ENCODE measurements around the gene ZC3H11A. TPM values are rescaled to one million over a fixed set of nuclear protein-coding genes. Genes with fewer than 3 reads are reported as not detected.

ZC3H11A gene
- total and polyA plus RNA-seq, 2 of the 13 experiments (the other 11 are each of a cell fraction or from before 2014, with no cell fraction given), result 56.9 to 59.7 TPM

DNA sequence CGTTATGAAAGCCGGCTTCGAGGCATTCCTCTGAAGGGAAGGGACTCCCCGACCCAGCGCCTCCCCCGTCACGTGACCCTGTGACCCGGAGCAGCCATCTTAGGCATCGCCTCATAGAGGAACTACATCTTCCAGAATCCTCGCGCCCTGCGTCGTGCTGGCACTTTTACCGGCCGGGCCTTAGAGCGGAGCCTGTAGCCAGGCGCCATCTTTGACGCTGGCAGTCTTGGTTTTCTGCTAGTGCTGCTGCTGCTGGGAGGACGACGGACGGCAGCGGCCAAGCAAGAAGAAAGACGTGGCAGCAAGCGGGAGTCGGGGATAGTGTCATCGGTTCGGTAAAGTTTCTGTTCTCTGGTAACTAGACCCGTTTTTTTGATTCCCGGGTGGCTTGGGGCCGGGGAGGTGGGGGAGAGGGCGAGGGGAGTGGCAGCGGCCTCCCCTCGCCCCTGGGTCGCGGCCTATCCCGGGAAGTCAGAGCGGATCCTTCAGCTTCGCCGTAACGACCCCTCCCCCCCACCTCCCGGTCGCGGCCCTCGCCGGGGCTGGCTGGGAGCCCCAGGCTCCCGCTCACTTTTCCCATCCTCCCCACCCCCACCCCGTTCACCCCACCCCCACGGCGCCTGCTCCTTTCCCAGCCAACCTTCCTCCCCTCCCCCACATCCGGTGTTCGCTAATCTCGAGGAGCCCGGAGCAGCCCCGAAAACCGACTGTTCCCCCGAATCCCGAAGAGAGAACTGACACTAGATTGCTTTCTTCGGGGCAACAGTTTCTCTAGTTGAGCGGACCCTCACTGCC, at the start of gene ZC3H11A, which contains the start of gene ZBED6 (continued):
- no peak for TF ChIP-seq ZBTB49 (CRISPR knock-in tag; IDR thresholded peaks at IDR 0.05; ENCODE audit: borderline replicate concordance)
- TF ChIP-seq, protein P1, sequence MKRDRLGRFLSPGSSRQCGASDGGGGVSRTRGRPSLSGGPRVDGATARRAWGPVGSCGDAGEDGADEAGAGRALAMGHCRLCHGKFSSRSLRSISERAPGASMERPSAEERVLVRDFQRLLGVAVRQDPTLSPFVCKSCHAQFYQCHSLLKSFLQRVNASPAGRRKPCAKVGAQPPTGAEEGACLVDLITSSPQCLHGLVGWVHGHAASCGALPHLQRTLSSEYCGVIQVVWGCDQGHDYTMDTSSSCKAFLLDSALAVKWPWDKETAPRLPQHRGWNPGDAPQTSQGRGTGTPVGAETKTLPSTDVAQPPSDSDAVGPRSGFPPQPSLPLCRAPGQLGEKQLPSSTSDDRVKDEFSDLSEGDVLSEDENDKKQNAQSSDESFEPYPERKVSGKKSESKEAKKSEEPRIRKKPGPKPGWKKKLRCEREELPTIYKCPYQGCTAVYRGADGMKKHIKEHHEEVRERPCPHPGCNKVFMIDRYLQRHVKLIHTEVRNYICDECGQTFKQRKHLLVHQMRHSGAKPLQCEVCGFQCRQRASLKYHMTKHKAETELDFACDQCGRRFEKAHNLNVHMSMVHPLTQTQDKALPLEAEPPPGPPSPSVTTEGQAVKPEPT (CRISPR knock-in tag; IDR thresholded peaks at IDR 0.05; ENCODE audit: low read depth), result no peak
- TF ChIP-seq PCBP1 (IDR thresholded peaks at IDR 0.05; ENCODE audit: borderline replicate concordance, low read depth, low read length), result peak; percentile 93
- no peak for TF ChIP-seq PLRG1 (conservative IDR thresholded peaks at IDR 0.05)
- TF ChIP-seq DR1 (CRISPR knock-in tag; IDR thresholded peaks at IDR 0.05), result peak; percentile 40; the same call in 1 of the 2 replicates
- no peak for TF ChIP-seq RARG (CRISPR knock-in tag; IDR thresholded peaks at IDR 0.05; ENCODE audit: low read depth)
- no peak for TF ChIP-seq SNRNP70 (IDR thresholded peaks at IDR 0.05; ENCODE audit: low read depth, low read length)
- no peak for TF ChIP-seq PRMT3 (CRISPR knock-in tag; IDR thresholded peaks at IDR 0.05; ENCODE audit: borderline replicate concordance, low read depth)
- TF ChIP-seq NR2F2 (IDR thresholded peaks at IDR 0.05; ENCODE audit: borderline replicate concordance, low read depth), result no peak
- no peak for TF ChIP-seq RFX1 (IDR thresholded peaks at IDR 0.05)
- TF ChIP-seq, protein P2, sequence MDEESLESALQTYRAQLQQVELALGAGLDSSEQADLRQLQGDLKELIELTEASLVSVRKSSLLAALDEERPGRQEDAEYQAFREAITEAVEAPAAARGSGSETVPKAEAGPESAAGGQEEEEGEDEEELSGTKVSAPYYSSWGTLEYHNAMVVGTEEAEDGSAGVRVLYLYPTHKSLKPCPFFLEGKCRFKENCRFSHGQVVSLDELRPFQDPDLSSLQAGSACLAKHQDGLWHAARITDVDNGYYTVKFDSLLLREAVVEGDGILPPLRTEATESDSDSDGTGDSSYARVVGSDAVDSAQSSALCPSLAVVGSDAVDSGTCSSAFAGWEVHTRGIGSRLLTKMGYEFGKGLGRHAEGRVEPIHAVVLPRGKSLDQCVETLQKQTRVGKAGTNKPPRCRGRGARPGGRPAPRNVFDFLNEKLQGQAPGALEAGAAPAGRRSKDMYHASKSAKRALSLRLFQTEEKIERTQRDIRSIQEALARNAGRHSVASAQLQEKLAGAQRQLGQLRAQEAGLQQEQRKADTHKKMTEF (CRISPR knock-in tag; IDR thresholded peaks at IDR 0.05), result peak; percentile 68
- TF ChIP-seq NFKB2 (CRISPR knock-in tag; IDR thresholded peaks at IDR 0.05; ENCODE audit: borderline replicate concordance), result peak; percentile 80; the same call in 1 of the 2 replicates
- peak; percentile 97 for TF ChIP-seq PRPF4 (IDR thresholded peaks at IDR 0.05; ENCODE audit: low read depth, low read length, poor library complexity, severe bottlenecking)
- no peak for TF ChIP-seq PAX8 (CRISPR knock-in tag; IDR thresholded peaks at IDR 0.05; ENCODE audit: borderline replicate concordance)
- TF ChIP-seq KDM5A (IDR thresholded peaks at IDR 0.05; ENCODE audit: borderline replicate concordance, low read length), result no peak
- TF ChIP-seq NCOA1 (CRISPR knock-in tag; IDR thresholded peaks at IDR 0.05), result no peak
- TF ChIP-seq SPEN (CRISPR knock-in tag; IDR thresholded peaks at IDR 0.05; ENCODE audit: low read depth), result peak; percentile 78
- TF ChIP-seq RXRA (CRISPR knock-in tag; IDR thresholded peaks at IDR 0.05), result peak; percentile 53; the same call in 1 of the 2 replicates
- no peak for TF ChIP-seq ZNF577 (CRISPR knock-in tag; IDR thresholded peaks at IDR 0.05; ENCODE audit: borderline replicate concordance, low read depth)
- TF ChIP-seq ZFP1 (CRISPR knock-in tag; IDR thresholded peaks at IDR 0.05), result peak; percentile 61; the same call in 1 of the 2 replicates
- no peak for TF ChIP-seq DNMT3B (CRISPR knock-in tag; conservative IDR thresholded peaks at IDR 0.05)
- no peak for TF ChIP-seq MTF2 (CRISPR knock-in tag; IDR thresholded peaks at IDR 0.05; ENCODE audit: borderline replicate concordance)
- peak; percentile 51; the same call in 1 of the 2 replicates for TF ChIP-seq NFYC (CRISPR knock-in tag; IDR thresholded peaks at IDR 0.05)
- TF ChIP-seq, protein P3, sequence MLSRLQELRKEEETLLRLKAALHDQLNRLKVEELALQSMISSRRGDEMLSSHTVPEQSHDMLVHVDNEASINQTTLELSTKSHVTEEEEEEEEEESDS (CRISPR knock-in tag; IDR thresholded peaks at IDR 0.05; ENCODE audit: borderline replicate concordance), result no peak
- TF ChIP-seq RXRB (CRISPR knock-in tag; IDR thresholded peaks at IDR 0.05; ENCODE audit: borderline replicate concordance), result peak; percentile 50; the same call in 1 of the 2 replicates
- TF ChIP-seq SAP130 (CRISPR knock-in tag; IDR thresholded peaks at IDR 0.05; ENCODE audit: low read depth), result peak; percentile 81
